Thyroid gland (tissue), 4 donors: ENCODE measurements around the gene MAPKAPK2.

Experiments
- POLR2A ChIP-seq, 2 donors: fragments of 450-650 bp; IDR thresholded peaks; one replicate each; pipeline ENCODE4 v1.6.1; 2017; ENCODE audit warnings: antibody characterized with exemption in 2 of 2, mild to moderate bottlenecking in 2 of 2, moderate library complexity in 1 of 2
- TF ChIP-seq, protein P1 (sequence below), 6 experiments: fragments of 200-600 bp in 3 of 6; fragments of 450-650 bp in 3 of 6; sonication (generic) in 3 of 6; IDR thresholded peaks; one replicate each; pipeline ENCODE4 v1.5.1; 2016 to 2019; ENCODE audit warnings: antibody characterized with exemption in 6 of 6, mild to moderate bottlenecking in 2 of 6, inconsistent platforms in 1 of 6, moderate library complexity in 1 of 6

DNA sequence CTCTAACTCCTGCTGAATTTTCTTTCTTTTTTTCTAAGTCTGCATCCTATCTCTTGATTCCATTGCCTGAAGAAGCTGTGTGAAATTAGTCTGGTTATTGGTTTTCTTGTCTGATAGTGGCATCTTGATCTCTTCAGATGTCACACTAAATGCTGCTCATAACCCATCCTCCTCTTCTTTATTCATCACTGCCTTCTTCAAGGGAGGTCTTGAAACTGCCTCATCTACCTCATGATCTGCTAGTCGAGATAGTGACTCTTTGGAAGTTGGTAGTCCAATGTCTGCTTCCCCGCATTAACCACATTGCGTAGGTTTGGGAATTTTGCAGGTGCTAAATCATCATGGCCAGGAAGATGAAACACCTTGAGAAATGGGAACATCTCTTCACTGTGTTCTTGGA, 33.7 kb upstream of the MAPKAPK2 start:
- TF ChIP-seq, protein P1, sequence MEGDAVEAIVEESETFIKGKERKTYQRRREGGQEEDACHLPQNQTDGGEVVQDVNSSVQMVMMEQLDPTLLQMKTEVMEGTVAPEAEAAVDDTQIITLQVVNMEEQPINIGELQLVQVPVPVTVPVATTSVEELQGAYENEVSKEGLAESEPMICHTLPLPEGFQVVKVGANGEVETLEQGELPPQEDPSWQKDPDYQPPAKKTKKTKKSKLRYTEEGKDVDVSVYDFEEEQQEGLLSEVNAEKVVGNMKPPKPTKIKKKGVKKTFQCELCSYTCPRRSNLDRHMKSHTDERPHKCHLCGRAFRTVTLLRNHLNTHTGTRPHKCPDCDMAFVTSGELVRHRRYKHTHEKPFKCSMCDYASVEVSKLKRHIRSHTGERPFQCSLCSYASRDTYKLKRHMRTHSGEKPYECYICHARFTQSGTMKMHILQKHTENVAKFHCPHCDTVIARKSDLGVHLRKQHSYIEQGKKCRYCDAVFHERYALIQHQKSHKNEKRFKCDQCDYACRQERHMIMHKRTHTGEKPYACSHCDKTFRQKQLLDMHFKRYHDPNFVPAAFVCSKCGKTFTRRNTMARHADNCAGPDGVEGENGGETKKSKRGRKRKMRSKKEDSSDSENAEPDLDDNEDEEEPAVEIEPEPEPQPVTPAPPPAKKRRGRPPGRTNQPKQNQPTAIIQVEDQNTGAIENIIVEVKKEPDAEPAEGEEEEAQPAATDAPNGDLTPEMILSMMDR (IDR thresholded peaks at IDR 0.05), result no peak
- TF ChIP-seq POLR2A (IDR thresholded peaks at IDR 0.05), result no peak
